ENCODE results near the gene ULK4. TPM values are rescaled to one million over a fixed set of nuclear protein-coding genes. Genes with fewer than 3 reads are reported as not detected.

The ULK4 gene
- total RNA-seq, 2 donors from 2014 or later, result 4.4 to 8.3 TPM

GRCh38 chr3:41502023-41502422 lies 459.9 kb downstream of the ULK4 start:
- no peak for TF ChIP-seq CTCF (IDR thresholded peaks at IDR 0.05)
- no peak overlapping the region for H3K27ac ChIP-seq
- H3K9me3 ChIP-seq, result no peaks in the 10 kb centered on the region
- DNase-seq, result no peak
- no peaks in the 10 kb centered on the region for H3K36me3 ChIP-seq
- no peak overlapping the region for H3K9ac ChIP-seq (ENCODE audit: low read depth in 2 of 2, low read length in 2 of 2)
- intact Hi-C loops (cut with DNase I), result no loop called here
- H3K4me3 ChIP-seq, result no peak overlapping the region
- H3K27me3 ChIP-seq, result no peaks in the 10 kb centered on the region
- H3K4me1 ChIP-seq, result no peaks in the 10 kb centered on the region

DNA sequence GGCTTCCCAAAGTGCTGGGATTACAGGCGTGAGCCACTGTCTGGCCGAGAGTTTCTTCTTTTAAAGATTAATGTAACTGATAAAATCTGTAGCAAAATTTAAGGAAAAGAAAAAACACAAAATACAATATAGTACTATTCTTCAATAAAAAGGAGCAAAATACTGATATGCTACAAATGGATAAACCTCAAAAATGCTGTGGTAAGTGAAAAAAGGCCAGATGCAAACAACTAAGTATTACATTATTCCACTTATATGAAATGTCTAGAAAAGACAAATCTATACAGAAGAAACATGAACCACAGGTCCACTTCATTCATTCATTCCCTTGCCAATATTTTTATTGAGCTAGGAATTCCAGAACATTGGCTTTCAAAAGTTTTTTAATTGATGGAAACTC lies 463.1 kb downstream of the ULK4 start:
- no peak for TF ChIP-seq CTCF (IDR thresholded peaks at IDR 0.05)
- DNase-seq, result no peak
- no peaks in the 10 kb centered on the region for H3K36me3 ChIP-seq

GRCh38 chr3:41490360-41490759 lies 471.5 kb downstream of the ULK4 start:
- intact Hi-C loops (cut with DNase I), result no loop called here
- Histone ChIP-seq H3K36me3 (no peaks in the 10 kb centered on the region), H3K9ac (ENCODE audit: low read depth in 2 of 2, low read length in 2 of 2) (no peak overlapping the region), H3K27ac (no peak overlapping the region), H3K4me1 (no peaks in the 10 kb centered on the region), H3K4me3 (no peak overlapping the region), H3K27me3 (no peaks in the 10 kb centered on the region), H3K9me3 (no peaks in the 10 kb centered on the region)
- no peak for DNase-seq
- no peak for TF ChIP-seq CTCF (IDR thresholded peaks at IDR 0.05)

More for the DNA sequence above, 463.1 kb downstream of the ULK4 start:
- intact Hi-C loops (cut with DNase I), result no loop called here
- no peaks in the 10 kb centered on the region for H3K27me3 ChIP-seq
- no peak overlapping the region for H3K27ac ChIP-seq
- no peak overlapping the region for H3K4me3 ChIP-seq
- no peaks in the 10 kb centered on the region for H3K9me3 ChIP-seq
- no peak overlapping the region for H3K9ac ChIP-seq (ENCODE audit: low read depth in 2 of 2, low read length in 2 of 2)
- H3K4me1 ChIP-seq, result no peaks in the 10 kb centered on the region

- H3K36me3 ChIP-seq, result no peaks in the 10 kb centered on the region
- no peaks in the 10 kb centered on the region for H3K4me1 ChIP-seq
- no peak overlapping the region for H3K27ac ChIP-seq
- H3K4me3 ChIP-seq, result no peak overlapping the region
- no peak for DNase-seq
- H3K9me3 ChIP-seq, result no peaks in the 10 kb centered on the region
- no peak overlapping the region for H3K9ac ChIP-seq (ENCODE audit: low read depth in 2 of 2, low read length in 2 of 2)
- intact Hi-C loops (cut with DNase I), result no loop called here
- H3K27me3 ChIP-seq, result no peaks in the 10 kb centered on the region
- TF ChIP-seq CTCF (IDR thresholded peaks at IDR 0.05), result no peak
Observed at GRCh38 chr3:41489231-41489630, 472.7 kb downstream of the ULK4 start.

GRCh38 chr3:41488501-41488900 lies 473.4 kb downstream of the ULK4 start:
- intact Hi-C loops (cut with DNase I), result no loop called here
- Histone ChIP-seq H3K27me3 (no peaks in the 10 kb centered on the region), H3K4me3 (no peak overlapping the region), H3K9me3 (no peaks in the 10 kb centered on the region), H3K36me3 (no peaks in the 10 kb centered on the region), H3K27ac (no peak overlapping the region), H3K4me1 (no peaks in the 10 kb centered on the region), H3K9ac (ENCODE audit: low read depth in 2 of 2, low read length in 2 of 2) (no peak overlapping the region)
- TF ChIP-seq CTCF (IDR thresholded peaks at IDR 0.05), result no peak
- no peak for DNase-seq

- intact Hi-C loops (cut with DNase I), result no loop called here
- TF ChIP-seq CTCF (IDR thresholded peaks at IDR 0.05), result no peak
Observed at GRCh38 chr3:41485484-41485883, 476.4 kb downstream of the ULK4 start.

More at GRCh38 chr3:41485484-41485883, 476.4 kb downstream of the ULK4 start:
- H3K27ac ChIP-seq, result no peak overlapping the region
- no peak overlapping the region for H3K4me3 ChIP-seq
- no peak overlapping the region for H3K9ac ChIP-seq (ENCODE audit: low read depth in 2 of 2, low read length in 2 of 2)
- no peaks in the 10 kb centered on the region for H3K9me3 ChIP-seq
- no peaks in the 10 kb centered on the region for H3K27me3 ChIP-seq
- H3K4me1 ChIP-seq, result no peaks in the 10 kb centered on the region
- DNase-seq, result no peak
- H3K36me3 ChIP-seq, result no peaks in the 10 kb centered on the region
